Fibroblast of villous mesenchyme (primary cell): ENCODE measurements around the gene INPP5B. TPM values are rescaled to one million over a fixed set of nuclear protein-coding genes. Genes with fewer than 3 reads are reported as not detected.

Experiments used
- DNase-seq: peaks from one replicate; pipeline ENCODE4 v3.0.0-alpha.2; 2010; ENCODE audit warnings: low read depth
- H3K4me3 ChIP-seq: 2 replicates; pipeline ENCODE4 v1.5.1; 2011; ENCODE audit warnings: low read depth, mild to moderate bottlenecking, low read length
- total RNA-seq: library from RNA; depleted of rRNA; stranded (reverse); fragments of >200 nt; gene quantifications from 2 replicates; pipeline ENCODE4 v1.2.3, GENCODE V29; 2012
- TF ChIP-seq, protein P1 (sequence below): IDR thresholded peaks from 2 replicates; pipeline ENCODE4 v1.5.1; 2012; ENCODE audit warnings: low read depth, mild to moderate bottlenecking, low read length; ENCODE audit not compliant: insufficient read depth

INPP5B gene
- total RNA-seq, 1 donor = 31.1 TPM

DNA sequence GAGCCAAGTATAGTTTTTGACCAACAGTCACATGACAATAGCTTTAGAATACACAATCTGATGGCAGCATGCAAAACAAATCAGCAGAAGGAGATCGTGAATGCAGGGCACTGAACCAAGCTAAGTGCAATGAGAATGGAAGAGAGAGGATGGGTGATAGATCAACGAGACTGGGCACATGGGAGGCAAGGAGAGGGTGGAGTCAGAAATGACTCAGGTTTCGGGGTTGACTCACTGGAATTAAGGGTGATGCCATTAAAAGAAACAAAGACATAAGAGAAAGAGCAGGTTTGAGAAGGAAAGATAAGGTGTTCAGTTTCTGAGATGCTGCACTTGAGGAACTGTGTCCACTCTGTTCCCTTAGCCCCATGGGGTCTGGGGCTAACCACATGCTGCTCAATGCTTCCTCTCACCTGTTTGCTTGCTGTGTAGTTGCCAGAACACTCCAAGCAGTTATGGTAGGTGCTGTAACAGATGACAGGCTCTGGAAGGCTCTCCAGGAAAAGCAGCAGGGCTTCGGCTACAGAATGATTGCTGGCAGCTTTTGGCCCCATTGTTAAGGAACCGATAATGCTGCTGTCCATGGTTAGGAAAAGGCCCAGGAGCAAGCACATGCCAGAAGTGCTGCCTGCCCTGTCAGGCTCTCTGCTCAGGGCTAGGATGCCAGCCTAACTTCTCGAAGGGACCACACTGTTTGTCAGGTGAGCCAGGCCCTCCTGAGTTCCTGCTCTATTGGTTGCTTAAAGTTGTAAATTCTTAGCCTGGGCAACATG is 81.3 kb downstream of the INPP5B start:
- TF ChIP-seq, protein P1, sequence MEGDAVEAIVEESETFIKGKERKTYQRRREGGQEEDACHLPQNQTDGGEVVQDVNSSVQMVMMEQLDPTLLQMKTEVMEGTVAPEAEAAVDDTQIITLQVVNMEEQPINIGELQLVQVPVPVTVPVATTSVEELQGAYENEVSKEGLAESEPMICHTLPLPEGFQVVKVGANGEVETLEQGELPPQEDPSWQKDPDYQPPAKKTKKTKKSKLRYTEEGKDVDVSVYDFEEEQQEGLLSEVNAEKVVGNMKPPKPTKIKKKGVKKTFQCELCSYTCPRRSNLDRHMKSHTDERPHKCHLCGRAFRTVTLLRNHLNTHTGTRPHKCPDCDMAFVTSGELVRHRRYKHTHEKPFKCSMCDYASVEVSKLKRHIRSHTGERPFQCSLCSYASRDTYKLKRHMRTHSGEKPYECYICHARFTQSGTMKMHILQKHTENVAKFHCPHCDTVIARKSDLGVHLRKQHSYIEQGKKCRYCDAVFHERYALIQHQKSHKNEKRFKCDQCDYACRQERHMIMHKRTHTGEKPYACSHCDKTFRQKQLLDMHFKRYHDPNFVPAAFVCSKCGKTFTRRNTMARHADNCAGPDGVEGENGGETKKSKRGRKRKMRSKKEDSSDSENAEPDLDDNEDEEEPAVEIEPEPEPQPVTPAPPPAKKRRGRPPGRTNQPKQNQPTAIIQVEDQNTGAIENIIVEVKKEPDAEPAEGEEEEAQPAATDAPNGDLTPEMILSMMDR = no peak
- no peak overlapping the region for H3K4me3 ChIP-seq
- no peak for DNase-seq

DNA sequence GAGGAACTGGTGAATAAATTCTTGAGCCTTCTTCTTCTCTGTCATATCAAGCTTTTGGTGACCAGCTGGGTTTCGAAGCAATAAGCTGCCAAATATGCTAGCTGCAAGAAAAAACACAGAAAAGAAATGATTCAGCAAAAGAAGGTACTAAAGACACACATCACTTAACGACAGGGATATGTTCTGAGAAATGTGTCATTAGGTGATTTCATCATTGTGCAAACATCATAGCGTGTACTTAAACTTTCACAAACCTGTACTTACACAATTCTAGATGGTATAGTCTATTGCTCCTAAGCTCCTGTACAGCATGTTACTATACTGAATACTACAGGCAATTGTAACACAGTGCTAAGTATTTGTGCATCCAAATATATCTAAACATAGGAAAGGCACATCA is 84.5 kb downstream of the INPP5B start:
- DNase-seq = no peak
- TF ChIP-seq, protein P1 = no peak
- H3K4me3 ChIP-seq = no peak overlapping the region

DNA sequence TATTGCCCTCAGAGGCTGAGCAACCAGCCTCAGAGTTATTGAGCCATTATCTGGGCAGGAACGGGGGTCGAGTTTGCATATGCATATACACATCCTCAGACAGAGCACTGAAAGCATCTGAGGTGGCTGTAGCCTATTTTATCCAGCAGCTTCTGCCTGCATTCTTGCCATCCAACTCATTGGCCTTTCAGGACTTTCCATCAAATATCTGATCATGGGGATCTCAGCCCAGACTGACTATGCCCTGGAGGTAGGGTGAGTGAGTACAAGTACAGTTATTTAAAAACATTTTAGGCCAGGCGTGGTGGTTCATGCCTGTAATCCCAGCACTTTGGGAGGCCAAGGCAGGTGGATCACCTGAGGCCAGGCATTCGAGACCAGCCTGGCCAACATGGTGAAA is 85.7 kb downstream of the INPP5B start:
- TF ChIP-seq, protein P1 = no peak
- DNase-seq = no peak
- H3K4me3 ChIP-seq = no peak overlapping the region

DNA sequence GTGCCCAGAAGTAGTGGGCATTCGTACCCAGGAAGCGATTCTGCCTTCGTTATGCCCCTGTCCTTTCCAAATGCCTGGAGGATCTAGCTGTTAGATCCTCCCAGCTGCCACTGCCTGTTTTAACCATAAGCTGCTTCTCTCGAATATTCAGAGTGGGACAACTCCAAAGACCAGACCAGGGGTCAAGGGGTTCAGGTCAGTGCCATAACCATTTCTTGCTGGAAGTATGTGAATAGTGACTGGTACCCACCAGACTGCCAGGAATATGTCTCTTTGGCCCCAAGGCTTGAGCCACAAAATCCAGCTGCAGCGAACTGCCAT is 86.5 kb downstream of the INPP5B start:
- DNase-seq = no peak
- peak overlapping the region; percentile 97 for H3K4me3 ChIP-seq
- TF ChIP-seq, protein P1 = no peak

DNA sequence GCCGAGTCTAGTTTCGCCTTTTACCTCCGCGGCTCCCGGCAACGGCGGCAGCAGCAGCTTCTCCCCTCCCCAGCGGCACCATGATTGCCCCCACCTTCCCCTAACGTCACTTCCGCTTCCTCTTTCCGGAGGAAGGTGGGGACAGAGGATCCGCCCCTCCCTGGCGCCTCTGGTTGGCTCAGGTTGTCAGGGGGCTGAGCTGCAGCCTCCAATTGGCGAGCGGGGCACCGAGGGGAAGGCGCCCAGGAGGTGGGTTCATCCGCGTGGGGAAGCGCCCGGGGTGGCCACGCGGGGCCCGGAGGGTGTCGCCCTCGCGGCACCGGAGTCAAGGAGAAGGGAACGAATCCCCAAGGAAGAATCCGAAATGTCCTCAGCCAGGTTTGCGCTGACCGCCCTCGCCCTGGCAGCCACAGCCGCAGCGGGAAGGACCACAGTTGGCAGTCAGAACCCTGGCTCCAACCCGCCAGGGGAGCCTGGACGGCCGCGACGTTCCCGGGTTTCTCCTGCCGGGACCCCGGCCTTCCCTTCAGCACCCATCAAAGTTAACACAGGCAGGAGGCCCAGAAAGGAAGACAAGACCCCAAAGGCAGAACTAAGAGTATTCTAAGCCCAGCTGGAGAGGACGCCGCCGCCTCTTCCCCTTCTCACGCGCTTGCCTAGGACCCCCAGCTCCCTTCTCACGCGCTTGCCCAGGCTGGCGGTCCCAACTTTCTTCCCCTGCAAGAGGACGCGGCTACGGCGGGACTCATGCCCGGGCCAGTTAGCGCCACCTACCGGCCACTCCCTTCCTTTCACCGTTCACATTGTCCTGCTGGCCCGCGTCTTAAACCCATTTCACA is 87.1 kb downstream of the INPP5B start, which contains the start of gene MTF1:
MTF1 (minus strand) TSS at position 86 of the 839 bp plus-strand sequence. CDS start 1,934 bp downstream, outside the sequence.
- TF ChIP-seq, protein P1 = peak; percentile 87
- DNase-seq = peak; percentile 97
- H3K4me3 ChIP-seq = peak within 1 kb of the TSS; percentile 97

DNA sequence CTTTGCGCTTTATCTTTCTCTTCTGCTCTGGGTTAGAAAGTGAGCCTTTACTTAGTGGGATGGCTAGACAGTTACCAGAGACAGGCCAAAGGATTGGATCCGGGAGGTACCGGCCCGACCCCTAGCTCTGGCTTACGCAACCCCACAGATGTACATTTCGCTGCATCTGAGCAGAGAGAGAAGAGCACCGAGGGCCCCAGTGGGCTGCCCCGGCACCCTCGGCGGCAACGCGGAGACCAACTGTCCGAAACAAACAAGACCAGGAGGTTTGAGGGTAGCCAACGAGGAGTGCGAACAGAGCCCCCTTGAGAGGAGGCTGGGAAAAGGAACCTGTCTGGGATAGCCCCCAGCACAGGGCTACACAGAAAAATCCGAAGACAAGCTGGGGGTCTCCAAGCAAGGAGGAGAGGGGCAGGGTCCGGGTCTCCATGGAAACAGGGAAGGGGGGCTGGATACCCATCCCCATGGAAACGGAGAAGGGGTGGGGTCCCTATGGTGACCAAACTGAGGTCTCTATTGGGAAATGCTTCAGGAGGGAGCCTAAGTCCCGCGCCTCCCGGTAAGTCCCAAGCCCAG is 87.8 kb downstream of the INPP5B start:
- DNase-seq = peak; percentile 67
- H3K4me3 ChIP-seq = peak overlapping the region; percentile 97
- TF ChIP-seq, protein P1 = no peak
